Cardiac muscle cell (in vitro differentiated cells and primary cell): ENCODE results near the gene SIPA1. TPM values are rescaled to one million over a fixed set of nuclear protein-coding genes. Genes with fewer than 3 reads are reported as not detected.

Experiments used
- DNase-seq, 2 donors: peaks; one replicate each; pipeline versions ENCODE4 v3.0.0 to v3.0.0-alpha.2; 2010 to 2017; ENCODE audit warnings: low read depth in 1 of 2, low spot score in 1 of 2
- H3K27ac ChIP-seq: fragments of 200-600 bp; sonication (generic); 2 replicates; pipeline ENCODE4 v1.5.1; 2016
- H3K27me3 ChIP-seq: fragments of 200-600 bp; sonication (generic); 2 replicates; pipeline ENCODE4 v1.6.0; 2016; ENCODE audit warnings: control low read depth
- H3K36me3 ChIP-seq: fragments of 200-600 bp; sonication (generic); 2 replicates; pipeline ENCODE4 v1.5.1; 2016; ENCODE audit warnings: control low read depth
- H3K4me1 ChIP-seq: fragments of 200-600 bp; sonication (generic); 2 replicates; pipeline ENCODE4 v1.8.1; 2017; ENCODE audit warnings: low read depth, mild to moderate bottlenecking, mixed run types
- H3K4me3 ChIP-seq: fragments of 200-600 bp; sonication (generic); 2 replicates; pipeline ENCODE4 v1.5.1; 2016; ENCODE audit warnings: mild to moderate bottlenecking
- H3K9me3 ChIP-seq: fragments of 200-600 bp; sonication (generic); 2 replicates; pipeline ENCODE4 v1.5.1; 2017; ENCODE audit warnings: low read depth, mild to moderate bottlenecking, control low read depth
- CTCF ChIP-seq: IDR thresholded peaks from 2 replicates; pipeline ENCODE4 v1.5.1; 2012; ENCODE audit warnings: low read depth, mild to moderate bottlenecking, low read length
- polyA plus RNA-seq: library from polyadenylated mRNA; unstranded; fragments of >200 nt; fragmentation: Nextera tagmentation; extraction: Ambion mirVana; gene quantifications from 2 replicates; pipeline ENCODE4 v1.2.1, GENCODE V29; 2016
- total RNA-seq: library from RNA; depleted of rRNA; stranded (reverse); fragments of >200 nt; gene quantifications from 2 replicates; pipeline ENCODE4 v1.2.3, GENCODE V29; 2016

Gene SIPA1
- total and polyA plus RNA-seq, 2 experiments from 2014 or later: 21.6 to 25.9 TPM

- DNase-seq: no peak
- Histone ChIP-seq H3K27me3 (no peaks in the 10 kb centered on the region), H3K9me3 (no peaks in the 10 kb centered on the region), H3K4me3 (no peak overlapping the region), H3K4me1 (peaks cover 10% of the 10 kb centered on the region), H3K36me3 (peaks cover 14% of the 10 kb centered on the region), H3K27ac (no peak overlapping the region)
- TF ChIP-seq CTCF: no peak
These were observed 12.8 kb downstream of the SIPA1 start for GRCh38 chr11:65650547-65651338.

- Histone ChIP-seq H3K36me3 (peaks cover 14% of the 10 kb centered on the region), H3K4me1 (peaks cover 10% of the 10 kb centered on the region), H3K9me3 (no peaks in the 10 kb centered on the region), H3K4me3 (no peak overlapping the region), H3K27me3 (no peaks in the 10 kb centered on the region), H3K27ac (peak overlapping the region; percentile 7)
- DNase-seq: no peak
- no peak for TF ChIP-seq CTCF
These were observed 13.4 kb downstream of the SIPA1 start for GRCh38 chr11:65651339-65651588.

- Histone ChIP-seq H3K27me3 (no peaks in the 10 kb centered on the region), H3K4me3 (peak overlapping the region; percentile 34), H3K27ac (peak overlapping the region; percentile 91), H3K36me3 (peaks cover 18% of the 10 kb centered on the region), H3K4me1 (peaks cover 10% of the 10 kb centered on the region), H3K9me3 (no peaks in the 10 kb centered on the region)
- no peak for TF ChIP-seq CTCF
- peak in 1 of 2 donors; percentile 48 for DNase-seq
These were observed 13.9 kb downstream of the SIPA1 start for GRCh38 chr11:65651589-65652510.

- H3K9me3 ChIP-seq: no peaks in the 10 kb centered on the region
- DNase-seq: peak; percentile 92 to 97
- peaks cover 10% of the 10 kb centered on the region for H3K4me1 ChIP-seq
- peak overlapping the region; percentile 34 for H3K4me3 ChIP-seq
- no peak for TF ChIP-seq CTCF
- peak overlapping the region; percentile 91 for H3K27ac ChIP-seq
- H3K36me3 ChIP-seq: peaks cover 26% of the 10 kb centered on the region
- H3K27me3 ChIP-seq: no peaks in the 10 kb centered on the region
These were observed 14.8 kb downstream of the SIPA1 start for GRCh38 chr11:65652511-65653228.
